ENCODE data around the gene KCNQ1OT1. TPM values are rescaled to one million over a fixed set of nuclear protein-coding genes. Genes with fewer than 3 reads are reported as not detected.
"Not testable (repeated sequence)": the region's sequence is repeated elsewhere in the genome, so short reads cannot be mapped to it uniquely, and the experiment has no call there.

The KCNQ1OT1 gene
- total RNA-seq, 1 donor from 2014 or later, result 2.3 TPM

- Histone ChIP-seq H3K9ac (no peak overlapping the region), H3K36me3 (peaks cover 3% of the 10 kb centered on the region), H3F3A (ENCODE audit: low read depth) (no peaks in the 10 kb centered on the region), H3K9me3 (ENCODE audit: low read depth) (peaks cover 67% of the 10 kb centered on the region), H2AFZ (replicated peaks) (no peak overlapping the region), H3K4me2 (no peak overlapping the region), H3K27ac (no peak overlapping the region), H3K4me3 (no peak overlapping the region), H3K4me1 (no peaks in the 10 kb centered on the region), H3K79me2 (ENCODE audit: low read depth) (no peaks in the 10 kb centered on the region), H4K20me1 (ENCODE audit: low read depth) (no peaks in the 10 kb centered on the region), H3K27me3 (no peaks in the 10 kb centered on the region)
- Mint-ChIP-seq H3K27me3 (ENCODE audit: insufficient read depth, low read depth) (peaks cover 11% of the 10 kb centered on the region), H3K4me1 (no peaks in the 10 kb centered on the region), H3K9me3 (peaks cover 87% of the 10 kb centered on the region), H3K36me3 (peaks cover 18% of the 10 kb centered on the region), H3K27ac (no peak overlapping the region), H3K4me3 (no peak overlapping the region)
- DNase-seq (ENCODE audit: low spot score), result no peak
- TF ChIP-seq EZH2 (IDR thresholded peaks at IDR 0.05), result no peak
- no peak for TF ChIP-seq CTCF (IDR thresholded peaks at IDR 0.05)
- TF ChIP-seq EZH2phosphoT487 (IDR thresholded peaks at IDR 0.05), result no peak
Measured at GRCh38 chr11:2644844-2645778, 54.7 kb downstream of the KCNQ1OT1 start.

DNA sequence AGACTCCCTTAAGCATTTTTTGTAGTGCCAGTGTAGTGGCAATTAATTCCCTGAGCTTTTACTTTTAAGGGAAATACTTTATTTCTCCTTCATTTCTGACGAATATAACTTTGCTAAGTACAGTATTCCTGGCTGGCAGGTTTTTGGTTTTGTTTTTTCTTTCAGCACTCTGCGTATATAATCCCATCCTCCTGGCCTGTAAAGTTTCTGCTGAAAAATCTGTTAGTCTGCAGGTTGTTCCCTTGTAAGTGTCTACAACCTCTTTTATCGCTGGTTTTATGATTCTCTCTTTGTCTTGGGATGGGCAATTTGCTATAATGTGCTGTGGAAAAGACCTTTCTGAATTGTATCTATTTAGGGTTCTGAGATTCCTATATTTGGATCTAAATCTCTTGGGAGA lies 56.0 kb downstream of the KCNQ1OT1 start:
- Histone ChIP-seq H3K4me1 (no peaks in the 10 kb centered on the region), H2AFZ (replicated peaks) (no peak overlapping the region), H3K27me3 (no peaks in the 10 kb centered on the region), H3F3A (ENCODE audit: low read depth) (no peaks in the 10 kb centered on the region), H3K9me3 (ENCODE audit: low read depth) (peaks cover 57% of the 10 kb centered on the region), H3K4me2 (no peak overlapping the region), H3K27ac (no peak overlapping the region), H3K79me2 (ENCODE audit: low read depth) (no peaks in the 10 kb centered on the region), H3K36me3 (peaks cover 3% of the 10 kb centered on the region), H4K20me1 (ENCODE audit: low read depth) (no peaks in the 10 kb centered on the region), H3K9ac (no peak overlapping the region), H3K4me3 (no peak overlapping the region)
- no peak for DNase-seq (ENCODE audit: low spot score)
- H3K27ac Mint-ChIP-seq, result no peak overlapping the region
- H3K4me1 Mint-ChIP-seq, result no peaks in the 10 kb centered on the region
- peaks cover 14% of the 10 kb centered on the region for H3K27me3 Mint-ChIP-seq (ENCODE audit: insufficient read depth, low read depth)
- peaks cover 83% of the 10 kb centered on the region for H3K9me3 Mint-ChIP-seq
- no peak for TF ChIP-seq EZH2 (IDR thresholded peaks at IDR 0.05)
- no peak for TF ChIP-seq CTCF (IDR thresholded peaks at IDR 0.05)
- TF ChIP-seq EZH2phosphoT487 (IDR thresholded peaks at IDR 0.05), result no peak
- H3K4me3 Mint-ChIP-seq, result no peak overlapping the region
- peaks cover 19% of the 10 kb centered on the region for H3K36me3 Mint-ChIP-seq

GRCh38 chr11:2641623-2642022 lies 58.2 kb downstream of the KCNQ1OT1 start:
- no peak overlapping the region for H2AFZ ChIP-seq (replicated peaks)
- H3K9ac ChIP-seq, result no peak overlapping the region
- no peak for DNase-seq (ENCODE audit: low spot score)
- H3K36me3 Mint-ChIP-seq, result peaks cover 15% of the 10 kb centered on the region
- peaks cover 14% of the 10 kb centered on the region for H3K27me3 Mint-ChIP-seq (ENCODE audit: insufficient read depth, low read depth)
- H3K9me3 Mint-ChIP-seq, result peaks cover 84% of the 10 kb centered on the region
- H3K4me3 ChIP-seq, result no peak overlapping the region
- TF ChIP-seq CTCF (IDR thresholded peaks at IDR 0.05), result no peak
- no peak for TF ChIP-seq EZH2 (IDR thresholded peaks at IDR 0.05)
- no peak for TF ChIP-seq EZH2phosphoT487 (IDR thresholded peaks at IDR 0.05)
- no peaks in the 10 kb centered on the region for H4K20me1 ChIP-seq (ENCODE audit: low read depth)
- no peak overlapping the region for H3K4me2 ChIP-seq
- no peaks in the 10 kb centered on the region for H3K79me2 ChIP-seq (ENCODE audit: low read depth)
- no peak overlapping the region for H3K27ac Mint-ChIP-seq
- peaks cover 39% of the 10 kb centered on the region for H3K9me3 ChIP-seq (ENCODE audit: low read depth)
- no peaks in the 10 kb centered on the region for H3K4me1 Mint-ChIP-seq
- no peaks in the 10 kb centered on the region for H3F3A ChIP-seq (ENCODE audit: low read depth)
- no peak overlapping the region for H3K4me3 Mint-ChIP-seq
- no peaks in the 10 kb centered on the region for H3K4me1 ChIP-seq
- H3K36me3 ChIP-seq, result peaks cover 3% of the 10 kb centered on the region
- no peaks in the 10 kb centered on the region for H3K27me3 ChIP-seq
- H3K27ac ChIP-seq, result no peak overlapping the region

DNA sequence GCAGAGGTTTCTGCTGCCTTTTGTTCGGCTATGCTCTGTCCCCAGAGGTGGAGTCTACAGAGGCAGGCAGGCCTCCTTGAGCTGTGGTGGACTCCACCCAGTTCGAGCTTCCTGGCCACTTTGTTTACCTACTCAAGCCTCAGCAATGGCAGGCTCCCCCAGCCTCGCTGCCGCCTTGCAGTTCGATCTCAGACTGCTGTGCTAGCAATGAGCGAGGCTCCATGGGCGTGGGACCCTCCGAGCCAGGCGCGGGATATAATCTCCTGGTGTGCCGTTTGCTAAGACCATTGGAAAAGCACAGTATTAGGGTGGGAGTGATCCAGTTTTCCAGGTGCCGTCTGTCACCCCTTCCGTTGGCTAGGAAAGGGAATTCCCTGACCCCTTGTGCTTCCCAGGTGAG lies 60.0 kb downstream of the KCNQ1OT1 start:
- H4K20me1 ChIP-seq (ENCODE audit: low read depth); H2AFZ ChIP-seq (replicated peaks); H3K27ac ChIP-seq; H3K4me3 Mint-ChIP-seq; H3K4me3 ChIP-seq; H3K27ac Mint-ChIP-seq; H3K9ac ChIP-seq; H3K4me1 ChIP-seq; H3K79me2 ChIP-seq (ENCODE audit: low read depth); H3F3A ChIP-seq (ENCODE audit: low read depth); DNase-seq (ENCODE audit: low spot score); H3K27me3 ChIP-seq; H3K4me1 Mint-ChIP-seq; H3K4me2 ChIP-seq; H3K36me3 ChIP-seq: not testable (repeated sequence)
- peaks cover 33% of the 10 kb centered on the region for H3K9me3 ChIP-seq (ENCODE audit: low read depth)
- Mint-ChIP-seq H3K36me3 (peaks cover 13% of the 10 kb centered on the region), H3K9me3 (peaks cover 78% of the 10 kb centered on the region), H3K27me3 (ENCODE audit: insufficient read depth, low read depth) (peaks cover 14% of the 10 kb centered on the region)
